T-helper 1 cell treated with Interleukin-12 subunit alpha and Interleukin-12 subunit beta and Interleukin-4 antibody, amounts not matched to agents 30 μg/mL and 1 μg/mL, for 36 hours (primary cell): Measurements from ENCODE around the gene FANCI.

Source experiments
- H3K27ac Mint-ChIP-seq: one replicate; pipeline ENCODE4 v1.8.0; 2021; ENCODE audit warnings: mild to moderate bottlenecking, mixed read lengths
- H3K27me3 Mint-ChIP-seq: one replicate; pipeline ENCODE4 v1.8.0; 2021; ENCODE audit warnings: low read depth, mixed read lengths
- H3K36me3 Mint-ChIP-seq: one replicate; pipeline ENCODE4 v1.8.0; 2021; ENCODE audit warnings: low read depth, mixed read lengths
- H3K4me1 Mint-ChIP-seq: one replicate; pipeline ENCODE4 v1.8.0; 2021; ENCODE audit warnings: low read depth, mixed read lengths
- H3K4me3 Mint-ChIP-seq: one replicate; pipeline ENCODE4 v1.8.0; 2021; ENCODE audit warnings: mild to moderate bottlenecking, moderate library complexity, mixed read lengths
- H3K9me3 Mint-ChIP-seq: one replicate; pipeline ENCODE4 v1.8.0; 2021; ENCODE audit warnings: mixed read lengths

FANCI gene

GRCh38 chr15:89307046-89307587, 63.3 kb downstream of the FANCI start:
- H3K9me3 Mint-ChIP-seq = no peaks in the 10 kb centered on the region
- no peak overlapping the region for H3K27ac Mint-ChIP-seq
- H3K4me1 Mint-ChIP-seq = peaks cover 2% of the 10 kb centered on the region
- H3K27me3 Mint-ChIP-seq = no peaks in the 10 kb centered on the region
- peaks cover 54% of the 10 kb centered on the region for H3K36me3 Mint-ChIP-seq
- no peak overlapping the region for H3K4me3 Mint-ChIP-seq

GRCh38 chr15:89307791-89308190, 64.0 kb downstream of the FANCI start:
- Mint-ChIP-seq H3K27ac (peak overlapping the region; percentile 12), H3K9me3 (no peaks in the 10 kb centered on the region), H3K4me3 (no peak overlapping the region), H3K36me3 (peaks cover 59% of the 10 kb centered on the region), H3K4me1 (peaks cover 2% of the 10 kb centered on the region), H3K27me3 (no peaks in the 10 kb centered on the region)

- Mint-ChIP-seq H3K9me3 (no peaks in the 10 kb centered on the region), H3K27ac (no peak overlapping the region), H3K27me3 (no peaks in the 10 kb centered on the region), H3K36me3 (peaks cover 60% of the 10 kb centered on the region), H3K4me3 (no peak overlapping the region), H3K4me1 (no peaks in the 10 kb centered on the region)
Measured at GRCh38 chr15:89308236-89308635, 64.5 kb downstream of the FANCI start.

DNA sequence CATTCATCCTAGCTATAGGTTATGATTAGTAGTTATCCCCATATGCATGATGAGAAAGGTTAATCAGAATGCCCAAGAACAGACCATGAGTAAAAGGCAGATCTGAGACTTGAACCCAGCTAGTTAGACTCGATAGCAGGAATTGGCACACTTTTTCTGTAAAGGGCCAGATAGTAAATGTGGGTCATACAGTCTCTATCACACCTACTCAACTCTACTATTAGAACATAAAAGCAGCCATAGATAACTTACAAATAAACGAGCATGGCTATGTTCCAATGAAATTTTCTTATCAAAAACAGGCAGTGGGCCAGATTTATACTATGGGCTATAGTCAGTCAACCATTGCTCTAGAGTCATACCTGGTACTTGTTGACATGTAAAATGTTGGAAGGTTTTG, 66.2 kb downstream of the FANCI start:
- no peak overlapping the region for H3K27ac Mint-ChIP-seq
- no peaks in the 10 kb centered on the region for H3K27me3 Mint-ChIP-seq
- H3K36me3 Mint-ChIP-seq = peaks cover 57% of the 10 kb centered on the region
- H3K9me3 Mint-ChIP-seq = no peaks in the 10 kb centered on the region
- H3K4me1 Mint-ChIP-seq = peaks cover 2% of the 10 kb centered on the region
- no peak overlapping the region for H3K4me3 Mint-ChIP-seq

- Mint-ChIP-seq H3K4me3 (no peak overlapping the region), H3K27ac (peak overlapping the region; percentile 46), H3K4me1 (peaks cover 25% of the 10 kb centered on the region), H3K9me3 (no peaks in the 10 kb centered on the region), H3K36me3 (peaks cover 58% of the 10 kb centered on the region), H3K27me3 (no peaks in the 10 kb centered on the region)
Measured at GRCh38 chr15:89315375-89315929, 71.7 kb downstream of the FANCI start.

DNA sequence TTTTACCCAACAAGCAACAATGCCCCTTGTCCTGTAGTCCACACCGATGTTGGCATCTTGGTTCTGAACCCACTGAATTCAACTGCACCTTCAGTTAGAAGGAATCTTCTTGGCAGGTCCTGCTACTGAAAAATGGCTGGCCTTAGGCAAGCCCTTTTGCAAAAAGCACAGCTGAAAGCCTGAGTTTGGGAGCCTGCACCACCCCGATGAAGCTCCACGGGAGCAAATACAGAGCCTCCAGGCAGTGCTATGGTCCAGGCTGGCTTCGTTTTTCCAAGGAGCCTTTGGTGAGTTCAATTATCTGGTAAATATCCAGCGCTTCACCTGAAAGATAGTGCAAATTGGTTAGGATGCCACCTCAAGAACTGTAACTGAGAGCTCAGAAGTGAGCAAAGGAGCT, 72.7 kb downstream of the FANCI start:
- Mint-ChIP-seq H3K27ac (no peak overlapping the region), H3K36me3 (peaks cover 54% of the 10 kb centered on the region), H3K27me3 (no peaks in the 10 kb centered on the region), H3K4me3 (no peak overlapping the region), H3K9me3 (no peaks in the 10 kb centered on the region), H3K4me1 (peaks cover 27% of the 10 kb centered on the region)

DNA sequence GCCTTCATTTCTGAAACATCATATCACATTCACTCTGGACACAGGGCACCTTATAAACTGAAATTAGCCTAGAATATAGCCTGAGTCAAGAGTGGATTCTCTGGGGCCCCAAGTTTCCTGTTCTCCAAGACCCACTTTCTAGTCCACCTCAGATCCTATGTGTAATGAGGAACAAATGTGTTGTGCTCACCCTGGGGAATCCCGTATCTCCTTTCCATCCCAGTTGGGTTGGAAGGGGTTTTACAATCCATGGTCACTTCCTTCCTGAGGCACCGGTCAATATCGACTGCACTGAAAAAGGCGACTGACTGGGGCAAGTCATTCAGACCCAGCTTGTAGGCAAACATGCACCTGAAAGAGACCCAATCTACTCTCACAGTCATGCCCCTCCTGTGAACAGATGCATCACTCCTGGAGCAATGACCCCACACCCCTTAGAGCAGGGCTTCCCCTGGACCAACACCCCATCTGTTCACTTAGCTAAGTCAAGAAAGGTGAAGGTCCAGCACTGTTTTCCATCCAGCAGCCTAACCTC, 73.5 kb downstream of the FANCI start:
- Mint-ChIP-seq H3K27me3 (no peaks in the 10 kb centered on the region), H3K4me3 (no peak overlapping the region), H3K4me1 (peaks cover 27% of the 10 kb centered on the region), H3K36me3 (peaks cover 56% of the 10 kb centered on the region), H3K9me3 (no peaks in the 10 kb centered on the region), H3K27ac (no peak overlapping the region)

GRCh38 chr15:89319678-89320077, 75.9 kb downstream of the FANCI start:
- Mint-ChIP-seq H3K4me1 (peaks cover 28% of the 10 kb centered on the region), H3K36me3 (peaks cover 60% of the 10 kb centered on the region), H3K4me3 (no peak overlapping the region), H3K27ac (peak overlapping the region; percentile 39), H3K9me3 (no peaks in the 10 kb centered on the region), H3K27me3 (no peaks in the 10 kb centered on the region)

DNA sequence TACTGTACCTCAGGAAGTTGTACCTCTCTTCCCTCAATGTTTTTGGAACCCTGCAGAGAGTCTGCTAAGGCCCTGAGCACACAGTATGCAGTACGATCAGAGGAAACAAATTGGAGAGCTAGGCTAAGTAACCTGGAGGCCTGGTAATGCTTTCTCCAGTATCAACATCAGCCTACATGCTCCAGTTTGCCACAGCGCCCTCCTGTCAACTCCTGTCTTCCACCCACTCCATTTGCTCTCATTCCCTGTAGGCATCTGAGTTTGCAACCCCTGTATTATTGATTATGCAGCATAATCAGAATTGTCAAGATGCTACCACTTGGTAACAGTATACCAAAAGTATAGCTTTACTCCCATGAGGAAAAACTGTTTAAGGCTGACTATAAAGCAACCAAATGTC, 76.4 kb downstream of the FANCI start:
- no peaks in the 10 kb centered on the region for H3K27me3 Mint-ChIP-seq
- H3K4me1 Mint-ChIP-seq = peaks cover 28% of the 10 kb centered on the region
- peak overlapping the region; percentile 62 for H3K27ac Mint-ChIP-seq
- H3K36me3 Mint-ChIP-seq = peaks cover 61% of the 10 kb centered on the region
- H3K9me3 Mint-ChIP-seq = no peaks in the 10 kb centered on the region
- H3K4me3 Mint-ChIP-seq = no peak overlapping the region

- H3K36me3 Mint-ChIP-seq = peaks cover 61% of the 10 kb centered on the region
- no peak overlapping the region for H3K27ac Mint-ChIP-seq
- peaks cover 23% of the 10 kb centered on the region for H3K4me1 Mint-ChIP-seq
- no peaks in the 10 kb centered on the region for H3K27me3 Mint-ChIP-seq
- no peak overlapping the region for H3K4me3 Mint-ChIP-seq
- no peaks in the 10 kb centered on the region for H3K9me3 Mint-ChIP-seq
Measured at GRCh38 chr15:89321521-89322410, 78.0 kb downstream of the FANCI start.

DNA sequence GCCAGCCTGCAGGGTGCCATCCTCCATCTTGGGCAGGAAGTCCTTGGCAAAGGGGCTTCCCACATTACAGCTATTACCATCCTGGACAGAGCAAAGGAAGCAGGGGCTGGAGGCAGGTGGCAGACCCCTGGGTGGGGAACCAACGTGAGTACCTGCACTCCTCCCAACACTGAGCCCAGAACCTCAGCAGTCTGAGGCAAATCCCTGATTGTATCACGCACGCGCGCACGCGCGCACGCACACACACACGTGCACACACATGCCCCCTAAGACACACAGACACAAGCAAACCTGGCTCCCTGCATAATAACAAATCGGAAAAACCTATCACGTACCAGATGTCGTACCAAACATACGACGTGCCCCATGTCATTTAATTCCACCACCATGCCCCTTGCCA, 79.0 kb downstream of the FANCI start:
- no peak overlapping the region for H3K27ac Mint-ChIP-seq
- H3K4me3 Mint-ChIP-seq = no peak overlapping the region
- H3K36me3 Mint-ChIP-seq = peaks cover 63% of the 10 kb centered on the region
- H3K4me1 Mint-ChIP-seq = peaks cover 18% of the 10 kb centered on the region
- no peaks in the 10 kb centered on the region for H3K9me3 Mint-ChIP-seq
- no peaks in the 10 kb centered on the region for H3K27me3 Mint-ChIP-seq

DNA sequence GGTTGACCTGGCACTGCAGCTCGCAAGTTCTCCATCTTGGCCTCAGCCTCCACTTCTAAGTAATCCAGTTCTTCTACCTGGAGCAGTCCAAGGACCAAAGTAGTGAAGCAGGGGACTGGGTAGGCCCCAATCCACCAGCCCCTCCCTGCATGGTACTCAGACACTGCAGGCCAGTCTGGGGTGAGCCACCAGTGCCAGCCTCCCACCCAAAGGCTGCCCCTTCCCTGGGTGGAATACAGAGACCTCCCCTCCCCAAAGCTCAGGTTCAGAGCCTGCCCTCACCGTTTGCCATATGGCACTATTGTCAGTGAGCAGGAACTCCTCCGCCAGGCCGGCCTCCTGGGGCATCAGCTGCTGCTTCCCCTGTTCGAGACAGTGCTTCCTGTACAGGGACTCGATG, 80.0 kb downstream of the FANCI start:
- no peaks in the 10 kb centered on the region for H3K9me3 Mint-ChIP-seq
- H3K36me3 Mint-ChIP-seq = peaks cover 67% of the 10 kb centered on the region

DNA sequence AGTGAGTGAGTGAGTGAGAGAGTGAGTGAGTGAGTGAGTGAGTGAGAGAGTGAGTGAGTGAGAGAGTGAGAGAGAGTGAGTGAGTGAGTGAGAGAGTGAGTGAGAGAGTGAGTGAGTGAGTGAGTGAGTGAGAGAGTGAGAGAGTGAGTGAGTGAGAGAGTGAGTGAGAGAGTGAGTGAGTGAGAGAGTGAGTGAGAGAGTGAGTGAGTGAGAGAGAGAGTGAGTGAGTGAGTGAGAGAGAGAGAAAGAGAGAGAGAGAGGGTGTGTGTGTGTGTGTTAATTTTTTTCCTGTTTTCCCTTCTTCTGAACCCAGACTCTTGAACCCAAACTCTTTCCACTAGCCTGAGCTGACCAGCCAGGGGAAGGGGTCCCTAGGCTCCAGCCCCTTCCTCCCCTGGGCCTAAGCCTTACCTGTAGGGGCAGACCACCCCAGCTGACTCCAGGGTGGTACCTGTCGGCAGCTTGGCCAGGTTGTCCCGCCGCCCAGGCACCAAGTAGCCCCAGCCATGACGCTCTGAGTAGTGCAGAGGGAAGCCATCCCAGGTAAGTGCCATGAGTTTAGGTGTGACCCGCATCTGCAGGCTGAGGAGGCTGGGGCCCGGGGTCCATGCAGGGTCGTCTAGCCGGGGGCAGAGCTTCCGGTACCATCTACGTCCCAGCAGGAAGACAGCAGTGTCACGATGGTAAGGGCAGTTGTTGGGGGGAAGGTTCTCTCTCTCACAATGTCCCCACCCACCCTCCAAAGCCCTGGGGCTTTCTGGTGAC, 81.4 kb downstream of the FANCI start:
- Mint-ChIP-seq H3K9me3 (no peaks in the 10 kb centered on the region), H3K36me3 (peaks cover 69% of the 10 kb centered on the region), H3K27me3 (no peaks in the 10 kb centered on the region), H3K4me1 (peaks cover 30% of the 10 kb centered on the region), H3K27ac (no peak overlapping the region), H3K4me3 (no peak overlapping the region)

More for the DNA sequence above, 80.0 kb downstream of the FANCI start:
- H3K27ac Mint-ChIP-seq = no peak overlapping the region
- H3K4me3 Mint-ChIP-seq = no peak overlapping the region
- H3K27me3 Mint-ChIP-seq = no peaks in the 10 kb centered on the region
- peaks cover 23% of the 10 kb centered on the region for H3K4me1 Mint-ChIP-seq

DNA sequence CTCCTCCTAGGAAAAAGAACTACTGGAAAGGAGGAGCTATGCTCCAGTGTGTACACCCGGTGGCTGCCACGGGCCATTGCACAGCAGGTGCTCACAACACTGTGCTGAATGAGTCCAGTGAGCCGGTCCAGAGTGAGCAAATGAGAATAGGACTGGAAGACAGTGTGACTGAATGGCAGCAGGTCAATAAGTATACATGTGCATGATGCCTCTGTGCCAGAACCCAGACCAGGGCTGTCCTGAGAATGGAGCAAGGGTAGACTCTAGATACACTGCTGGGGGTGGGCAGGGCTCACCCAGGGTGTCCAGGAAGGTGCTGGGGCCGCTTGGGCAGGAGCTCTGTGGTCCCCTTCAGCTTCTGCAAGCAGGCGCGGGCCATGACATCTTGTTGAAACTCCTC, 82.5 kb downstream of the FANCI start:
- H3K4me1 Mint-ChIP-seq = peaks cover 38% of the 10 kb centered on the region
- H3K27ac Mint-ChIP-seq = no peak overlapping the region
- no peak overlapping the region for H3K4me3 Mint-ChIP-seq
- H3K36me3 Mint-ChIP-seq = peaks cover 76% of the 10 kb centered on the region
- H3K27me3 Mint-ChIP-seq = no peaks in the 10 kb centered on the region
- no peaks in the 10 kb centered on the region for H3K9me3 Mint-ChIP-seq
